H1 (cell line): Measurements from ENCODE around the gene SEPTIN5. TPM values are rescaled to one million over a fixed set of nuclear protein-coding genes. Genes with fewer than 3 reads are reported as not detected.

Experiments
- CTCF ChIA-PET: fragments of 300-600 bp; sonication (Branson Sonifier 250); formaldehyde crosslinking; loops from one replicate; lab custom pipeline; 2021; ENCODE audit not compliant: partially characterized antibody; lab: Charles Lee
- POLR2A ChIA-PET: fragments of 300-600 bp; sonication (Branson Sonifier 250); formaldehyde crosslinking; loops from one replicate; lab custom pipeline; 2021; ENCODE audit warnings: inconsistent platforms; ENCODE audit not compliant: partially characterized antibody; lab: Charles Lee
- DNase-seq, 2 experiments: peaks; one replicate each; pipeline versions ENCODE4 v3.0.0 to v3.0.0-alpha.2; 2010 to 2022; ENCODE audit warnings: low spot score in 2 of 2, low read depth in 1 of 2, mixed read lengths in 1 of 2
- FAIRE-seq: peaks from 2 replicates; lab custom pipeline; 2011; peaks lifted over from hg19 to GRCh38; lab: Jason Lieb, UNC
- H2AFZ ChIP-seq: 2 replicates; pipeline ENCODE4 v1.8.1; 2012; ENCODE audit warnings: low read length, inconsistent platforms
- H2AK5ac ChIP-seq: 2 replicates; pipeline ENCODE4 v1.6.1; 2013; ENCODE audit warnings: low read depth, low read length
- H2BK120ac ChIP-seq: replicated peaks from 2 replicates; pipeline ENCODE3; 2013; ENCODE audit warnings: low read depth, low read length, inconsistent platforms
- H2BK12ac ChIP-seq: 2 replicates; pipeline ENCODE4 v1.6.1; 2013; ENCODE audit warnings: low read depth, low read length
- H2BK15ac ChIP-seq: 2 replicates; pipeline ENCODE4 v1.6.1; 2013; ENCODE audit warnings: low read length
- H2BK20ac ChIP-seq: 2 replicates; pipeline ENCODE4 v1.6.1; 2013; ENCODE audit warnings: low read length
- H2BK5ac ChIP-seq: 2 replicates; pipeline ENCODE4 v1.6.1; 2013; ENCODE audit warnings: low read depth, low read length
- H3K14ac ChIP-seq: 2 replicates; pipeline ENCODE4 v1.6.1; 2013; ENCODE audit warnings: inconsistent platforms; ENCODE audit not compliant: insufficient read length
- H3K18ac ChIP-seq: 2 replicates; pipeline ENCODE4 v1.6.1; 2013; ENCODE audit warnings: low read length; ENCODE audit errors: extremely low read depth
- H3K23ac ChIP-seq: 2 replicates; pipeline ENCODE4 v1.6.1; 2013; ENCODE audit warnings: inconsistent platforms; ENCODE audit not compliant: insufficient read length
- H3K23me2 ChIP-seq: 2 replicates; pipeline ENCODE4 v1.6.1; 2013; ENCODE audit warnings: low read depth, low read length
- H3K27ac ChIP-seq: 2 replicates; pipeline ENCODE4 v1.6.1; 2011; ENCODE audit warnings: low read depth, low read length, inconsistent platforms
- H3K27me3 ChIP-seq, 4 experiments: replicated peaks in 1 of 4; 1 replicate in 1 of 4; 2 replicates in 3 of 4; pipeline versions ENCODE4 v1.6.1 to v1.8.1; 2011 to 2013; ENCODE audit warnings: low read length in 3 of 4, mild to moderate bottlenecking in 3 of 4, inconsistent platforms in 2 of 4, mixed read lengths in 2 of 4, moderate library complexity in 1 of 4; ENCODE audit not compliant: control insufficient read depth in 3 of 4, insufficient read depth in 3 of 4; ENCODE audit errors: extremely low read depth in 1 of 4
- H3K36me3 ChIP-seq, 4 experiments: 2 replicates each; pipeline versions ENCODE4 v1.6.1 to v1.8.1; 2011 to 2013; ENCODE audit warnings: mild to moderate bottlenecking in 4 of 4, low read length in 3 of 4, moderate library complexity in 2 of 4, control low read depth in 1 of 4, inconsistent platforms in 1 of 4; ENCODE audit not compliant: insufficient read depth in 4 of 4, control insufficient read depth in 2 of 4
- H3K4ac ChIP-seq: replicated peaks from 2 replicates; pipeline ENCODE3; 2013; ENCODE audit warnings: low read length, low read depth, mixed read lengths, inconsistent platforms; ENCODE audit not compliant: insufficient read length
- H3K4me1 ChIP-seq, 4 experiments: replicated peaks in 1 of 4; 1 replicate in 1 of 4; 2 replicates in 3 of 4; pipeline versions ENCODE4 v1.6.1 to v1.8.1; 2011 to 2013; ENCODE audit warnings: low read length in 3 of 4, inconsistent platforms in 2 of 4, mixed read lengths in 1 of 4; ENCODE audit not compliant: insufficient read depth in 4 of 4, control insufficient read depth in 3 of 4
- H3K4me2 ChIP-seq, 2 experiments: 2 replicates each; pipeline versions ENCODE4 v1.6.1 to v1.8.1; 2011 to 2013; ENCODE audit warnings: low read depth in 2 of 2, low read length in 2 of 2, control low read depth in 1 of 2, inconsistent platforms in 1 of 2, mild to moderate bottlenecking in 1 of 2; ENCODE audit not compliant: insufficient read depth in 1 of 2
- H3K4me3 ChIP-seq, 4 experiments: fragments of 200-600, 300-600 bp in 1 of 4; sonication (generic), shearing (Covaris generic), sonication (Bioruptor Twin) in 1 of 4; 2 replicates each; pipeline versions ENCODE4 v1.5.1 to v1.8.1; 2011 to 2016; ENCODE audit warnings: low read length in 4 of 4, low read depth in 3 of 4, control low read depth in 2 of 4, inconsistent platforms in 2 of 4, mild to moderate bottlenecking in 2 of 4, mixed read lengths in 1 of 4, moderate library complexity in 1 of 4; ENCODE audit not compliant: insufficient read depth in 2 of 4; ENCODE audit errors: extremely low read depth in 1 of 4
- H3K56ac ChIP-seq: replicated peaks from 2 replicates; pipeline ENCODE3; 2013; ENCODE audit warnings: low read depth, mild to moderate bottlenecking, mixed read lengths, low read length, inconsistent platforms; ENCODE audit not compliant: insufficient read length
- H3K79me1 ChIP-seq: 2 replicates; pipeline ENCODE4 v1.6.1; 2013; ENCODE audit warnings: low read depth, low read length, control low read depth
- H3K79me2 ChIP-seq, 2 experiments: 2 replicates each; pipeline versions ENCODE4 v1.6.1 to v1.8.1; 2012 to 2013; ENCODE audit warnings: low read length in 2 of 2, mild to moderate bottlenecking in 2 of 2, inconsistent platforms in 1 of 2; ENCODE audit not compliant: insufficient read depth in 2 of 2, control insufficient read depth in 1 of 2
- H3K9ac ChIP-seq, 4 experiments: replicated peaks in 1 of 4; 1 replicate in 1 of 4; 2 replicates in 3 of 4; pipeline versions ENCODE4 v1.6.1 to v1.8.1; 2011 to 2013; ENCODE audit warnings: low read depth in 3 of 4, low read length in 3 of 4, control low read depth in 2 of 4, mild to moderate bottlenecking in 2 of 4, moderate library complexity in 2 of 4, inconsistent platforms in 1 of 4; ENCODE audit errors: extremely low read depth in 1 of 4
- H3K9me3 ChIP-seq, 2 experiments: 2 replicates each; pipeline versions ENCODE4 v1.6.1 to v1.8.1; 2012 to 2013; ENCODE audit warnings: mild to moderate bottlenecking in 2 of 2, moderate library complexity in 2 of 2, control low read depth in 1 of 2, inconsistent platforms in 1 of 2, low read depth in 1 of 2, low read length in 1 of 2, mixed read lengths in 1 of 2; ENCODE audit not compliant: insufficient read depth in 2 of 2
- H4K20me1 ChIP-seq, 2 experiments: replicated peaks in 1 of 2; 2 replicates each; pipeline versions ENCODE3 to v1.8.1; 2011 to 2013; ENCODE audit warnings: inconsistent platforms in 2 of 2, low read length in 2 of 2, mild to moderate bottlenecking in 1 of 2; ENCODE audit not compliant: insufficient read depth in 2 of 2, control insufficient read depth in 1 of 2
- H4K5ac ChIP-seq: 2 replicates; pipeline ENCODE4 v1.6.1; 2013; ENCODE audit warnings: low read length, low read depth, mixed read lengths, inconsistent platforms; ENCODE audit not compliant: insufficient read length
- H4K8ac ChIP-seq: 2 replicates; pipeline ENCODE4 v1.8.0; 2013; ENCODE audit warnings: mild to moderate bottlenecking, moderate library complexity, low read length, inconsistent platforms; ENCODE audit not compliant: insufficient read depth; ENCODE audit errors: extremely low read depth
- H4K91ac ChIP-seq: replicated peaks from 2 replicates; pipeline ENCODE3; 2013; ENCODE audit warnings: low read length, mixed read lengths, inconsistent platforms; ENCODE audit not compliant: insufficient read length
- ASH2L ChIP-seq: fragments of 200-600, 300-600 bp; sonication (generic); IDR thresholded peaks from one replicate; pipeline ENCODE4 v1.7.1; 2017; ENCODE audit warnings: low read length
- ATF2 ChIP-seq: IDR thresholded peaks from 2 replicates; pipeline ENCODE4 v1.6.1; 2012; ENCODE audit warnings: low read length, inconsistent platforms
- CHD2 ChIP-seq: IDR thresholded peaks from 2 replicates; pipeline ENCODE4 v1.6.1; 2012; ENCODE audit warnings: low read length, improper control_type of control experiment
- JUND ChIP-seq: IDR thresholded peaks from 2 replicates; pipeline ENCODE4 v1.6.1; 2011; ENCODE audit warnings: mild to moderate bottlenecking, improper control_type of control experiment, low read length
- KDM4A ChIP-seq: IDR thresholded peaks from one replicate; pipeline ENCODE4 v1.7.1; 2012; ENCODE audit warnings: low read depth, mild to moderate bottlenecking, moderate library complexity, low read length, inconsistent platforms; ENCODE audit not compliant: severe bottlenecking
- SP4 ChIP-seq: IDR thresholded peaks from 2 replicates; pipeline ENCODE4 v1.6.1; 2012; ENCODE audit warnings: low read length, inconsistent platforms
- WGBS, 2 experiments: shearing (Covaris generic) in 1 of 2; methylation state at CpG; one replicate each; pipeline versions ENCODE4 v1.1.6 to v1.1.7; 2013 to 2015; ENCODE audit warnings: low lambda C conversion rate in 2 of 2, mixed read lengths in 2 of 2, inconsistent platforms in 1 of 2, low coverage in 1 of 2, missing lambda C conversion rate in 1 of 2; ENCODE audit not compliant: insufficient replicate concordance in 2 of 2, insufficient coverage in 1 of 2, insufficient read length in 1 of 2; ENCODE audit errors: extremely low coverage in 1 of 2, missing lambda C conversion rate in 1 of 2; 5-methylcytosine and 5-hydroxymethylcytosine counted together
- polyA plus RNA-seq, 7 experiments: library from polyadenylated mRNA; depleted of rRNA in 3 of 7; stranded (reverse) in 5 of 7; unstranded in 2 of 7; fragments of >200 nt in 5 of 7; fragments of 200-250 nt in 2 of 7; gene quantifications; 1 replicate in 5 of 7; 2 replicates in 1 of 7; 4 replicates in 1 of 7; pipeline versions ENCODE4 v1.2.1 to v1.2.3, GENCODE V29; 2011 to 2013; ENCODE audit warnings: missing spikeins in 2 of 7, mixed read lengths in 2 of 7
- total RNA-seq: library from RNA; stranded (reverse); fragmentation: NEBNext Ultra II Directional; extraction: Animal tissue kit (Norgen Biotek cat#: 25700); gene quantifications from 2 replicates; pipeline ENCODE4 v1.2.1, GENCODE V29; 2021
- TF ChIP-seq, protein P1 (sequence below), 3 experiments: IDR thresholded peaks; 1 replicate in 2 of 3; 2 replicates in 1 of 3; pipeline versions ENCODE4 v1.5.1 to v1.6.1; 2011; ENCODE audit warnings: low read length in 3 of 3, mild to moderate bottlenecking in 3 of 3, inconsistent platforms in 2 of 3, low read depth in 1 of 3, moderate library complexity in 1 of 3; ENCODE audit not compliant: insufficient read depth in 1 of 3; ENCODE audit errors: control extremely low read depth in 1 of 3

Gene SEPTIN5
- total and polyA plus RNA-seq, 2 of the 8 experiments (the other 6 are each of a cell fraction or from before 2014, with no cell fraction given) = 6.0 to 8.6 TPM

- Histone ChIP-seq H3K4me1 (peaks cover 0 to 24% (median 16%) of the 10 kb centered on the region in 4 experiments; a peak in 6 of 7 replicates), H2AFZ (no peak overlapping the region), H3K79me2 (no peaks in the 10 kb centered on the region), H2AK5ac (peak overlapping the region; percentile 89; the same call in 1 of the 2 replicates), H3K4ac (peak overlapping the region; percentile 99), H2BK15ac (peak overlapping the region; percentile 99; the same call in 1 of the 2 replicates), H3K23ac (no peak overlapping the region), H4K91ac (peak overlapping the region; percentile 88), H3K27me3 (peaks cover 0 to 8% (median 7%) of the 10 kb centered on the region in 4 experiments; a peak in 4 of 7 replicates), H3K36me3 (no peaks in the 10 kb centered on the region), H2BK20ac (peak overlapping the region; percentile 100), H3K79me1 (no peaks in the 10 kb centered on the region), H4K8ac (peak overlapping the region; percentile 94), H3K18ac (peak overlapping the region; percentile 94), H2BK12ac (peak overlapping the region; percentile 99), H3K9me3 (no peaks in the 10 kb centered on the region), H3K27ac (peak overlapping the region; percentile 46; the same call in 1 of the 2 replicates), H3K14ac (no peak overlapping the region), H4K20me1 (no peaks in the 10 kb centered on the region), H3K56ac (peak overlapping the region; percentile 93), H3K9ac (no peak overlapping the region), H2BK5ac (peak overlapping the region; percentile 99; the same call in 1 of the 2 replicates), H4K5ac (no peak overlapping the region), H3K4me2 (peak overlapping the region; percentile 7 to 48; a peak in 2 of 4 replicates), H3K23me2 (no peaks in the 10 kb centered on the region), H3K4me3 (no peak overlapping the region), H2BK120ac (peak overlapping the region; percentile 85)
- DNase-seq (peak; percentile 90 to 91), FAIRE-seq (peak; percentile 95)
- 40% methylated on average over 14 of the region's 14 CpGs; no CpG with 5 or more reads in 1 of the 2 experiments for WGBS, 2 experiments
- ChIA-PET CTCF (interaction anchor here (0.7 to 7.5 kb wide), 23 partner anchors 9 to 1888 kb away, joined by 3 to 76 read pairs (median 4); partner anchors contain the start of gene SEPTIN5), POLR2A (interaction anchor here (1.2 to 1.7 kb wide), 3 partner anchors 9 to 13 kb away, joined by 4 to 5 read pairs (median 5); no protein-coding TSS in a partner anchor)
- TF ChIP-seq, protein P1, sequence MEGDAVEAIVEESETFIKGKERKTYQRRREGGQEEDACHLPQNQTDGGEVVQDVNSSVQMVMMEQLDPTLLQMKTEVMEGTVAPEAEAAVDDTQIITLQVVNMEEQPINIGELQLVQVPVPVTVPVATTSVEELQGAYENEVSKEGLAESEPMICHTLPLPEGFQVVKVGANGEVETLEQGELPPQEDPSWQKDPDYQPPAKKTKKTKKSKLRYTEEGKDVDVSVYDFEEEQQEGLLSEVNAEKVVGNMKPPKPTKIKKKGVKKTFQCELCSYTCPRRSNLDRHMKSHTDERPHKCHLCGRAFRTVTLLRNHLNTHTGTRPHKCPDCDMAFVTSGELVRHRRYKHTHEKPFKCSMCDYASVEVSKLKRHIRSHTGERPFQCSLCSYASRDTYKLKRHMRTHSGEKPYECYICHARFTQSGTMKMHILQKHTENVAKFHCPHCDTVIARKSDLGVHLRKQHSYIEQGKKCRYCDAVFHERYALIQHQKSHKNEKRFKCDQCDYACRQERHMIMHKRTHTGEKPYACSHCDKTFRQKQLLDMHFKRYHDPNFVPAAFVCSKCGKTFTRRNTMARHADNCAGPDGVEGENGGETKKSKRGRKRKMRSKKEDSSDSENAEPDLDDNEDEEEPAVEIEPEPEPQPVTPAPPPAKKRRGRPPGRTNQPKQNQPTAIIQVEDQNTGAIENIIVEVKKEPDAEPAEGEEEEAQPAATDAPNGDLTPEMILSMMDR (IDR thresholded peaks at IDR 0.05; ENCODE audit: control extremely low read depth in 1 of 3, insufficient read depth in 1 of 3, low read depth in 1 of 3, low read length in 3 of 3) = peak; percentile 71 to 83 (median 72)
- TF ChIP-seq KDM4A (no peak), ATF2 (no peak; the same call in 1 of the 2 replicates), JUND (peak; percentile 83), SP4 (no peak), CHD2 (no peak), ASH2L (no peak)
Observed at GRCh38 chr22:19705181-19705934, 8.9 kb upstream of the SEPTIN5 start.
